ENCODE results near the gene FBXL3.

- TF ChIP-seq CHD2 (IDR thresholded peaks at IDR 0.05; ENCODE audit: low read length) = no peak
- no peak for TF ChIP-seq CTCF (IDR thresholded peaks at IDR 0.05; ENCODE audit: control extremely low read depth in 1 of 3, insufficient read depth in 1 of 3, low read depth in 1 of 3, low read length in 3 of 3)
- TF ChIP-seq ZNF274 (IDR thresholded peaks at IDR 0.05; ENCODE audit: borderline replicate concordance, extremely low read depth, low read length) = no peak
- no peak for TF ChIP-seq TAF1 (IDR thresholded peaks at IDR 0.05; ENCODE audit: low read depth, low read length)
- TF ChIP-seq FOSL1 (IDR thresholded peaks at IDR 0.05; ENCODE audit: insufficient read depth, low read depth, low read length) = no peak
- no peak for TF ChIP-seq EP300 (IDR thresholded peaks at IDR 0.05; ENCODE audit: borderline replicate concordance in 1 of 2, low read depth in 2 of 2, low read length in 2 of 2)
- TF ChIP-seq POLR2A (IDR thresholded peaks at IDR 0.05; ENCODE audit: control extremely low read depth in 1 of 2, low read depth in 2 of 2, low read length in 2 of 2) = no peak
- TF ChIP-seq BACH1 (IDR thresholded peaks at IDR 0.05; ENCODE audit: low read length) = no peak
- no peak for TF ChIP-seq CHD7 (IDR thresholded peaks at IDR 0.05; ENCODE audit: insufficient replicate concordance, low read length)
- no peak for TF ChIP-seq RAD21 (IDR thresholded peaks at IDR 0.05 in 1 of 2, conservative IDR thresholded peaks at IDR 0.05 in 1 of 2; ENCODE audit: low read depth in 2 of 2, low read length in 2 of 2)
- no peak for TF ChIP-seq EZH2 (IDR thresholded peaks at IDR 0.05; ENCODE audit: low read depth, low read length, severe bottlenecking)
Observed at GRCh38 chr13:77022341-77022740, 4.6 kb downstream of the FBXL3 start.
